Stimulated activated effector memory CD8-positive, alpha-beta T cell treated with anti-CD3 and anti-CD28 coated beads, Interleukin-12 subunit alpha, Interleukin-12 subunit beta, amount 100 ng/mL, for 72 hours (primary cell): Measurements from ENCODE around the gene CCZ1.
"Not testable (repeated sequence)": the region's sequence is repeated elsewhere in the genome, so short reads cannot be mapped to it uniquely, and the experiment has no call there.

Source experiments
- ATAC-seq: fragments of 150-1000 bp; cut with Tn5 transposase; 2 replicates; pipeline ENCODE4 v1.10.0; 2021
- DNase-seq, 2 donors: peaks; one replicate each; pipeline ENCODE4 v3.0.0; 2021 to 2022; ENCODE audit warnings: low spot score in 2 of 2
- H3K27ac Mint-ChIP-seq: one replicate; pipeline ENCODE4 v1.8.0; 2022; ENCODE audit warnings: mild to moderate bottlenecking, mixed read lengths
- H3K36me3 Mint-ChIP-seq: one replicate; pipeline ENCODE4 v1.8.0; 2022; ENCODE audit warnings: mild to moderate bottlenecking, mixed read lengths
- H3K4me1 Mint-ChIP-seq: one replicate; pipeline ENCODE4 v1.8.0; 2022; ENCODE audit warnings: mixed read lengths
- H3K4me3 Mint-ChIP-seq: one replicate; pipeline ENCODE4 v1.8.0; 2022; ENCODE audit warnings: mild to moderate bottlenecking, mixed read lengths
- H3K9me3 Mint-ChIP-seq: one replicate; pipeline ENCODE4 v1.8.0; 2022; ENCODE audit warnings: mixed read lengths

The CCZ1 gene

DNA sequence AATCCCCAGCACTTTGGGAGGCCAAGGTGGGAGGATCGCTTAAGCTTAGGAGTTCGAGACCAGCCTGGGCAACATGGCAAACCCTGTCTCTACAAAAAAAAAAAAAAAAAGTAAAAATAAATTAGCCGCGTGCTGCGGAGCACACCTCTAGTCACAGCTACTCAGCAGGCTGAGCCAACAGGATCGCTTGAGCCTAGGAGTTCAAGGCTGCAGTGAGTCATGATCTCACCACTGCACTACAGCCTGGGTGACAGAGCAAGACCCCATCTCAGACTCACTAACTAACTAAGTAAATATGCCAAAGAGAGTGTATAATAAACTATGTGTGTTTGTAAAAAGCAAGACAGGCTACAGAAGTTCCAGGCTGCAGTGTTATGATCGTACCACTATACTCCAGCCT lies 65.3 kb downstream of the CCZ1 start:
- DNase-seq = not testable (repeated sequence)

DNA sequence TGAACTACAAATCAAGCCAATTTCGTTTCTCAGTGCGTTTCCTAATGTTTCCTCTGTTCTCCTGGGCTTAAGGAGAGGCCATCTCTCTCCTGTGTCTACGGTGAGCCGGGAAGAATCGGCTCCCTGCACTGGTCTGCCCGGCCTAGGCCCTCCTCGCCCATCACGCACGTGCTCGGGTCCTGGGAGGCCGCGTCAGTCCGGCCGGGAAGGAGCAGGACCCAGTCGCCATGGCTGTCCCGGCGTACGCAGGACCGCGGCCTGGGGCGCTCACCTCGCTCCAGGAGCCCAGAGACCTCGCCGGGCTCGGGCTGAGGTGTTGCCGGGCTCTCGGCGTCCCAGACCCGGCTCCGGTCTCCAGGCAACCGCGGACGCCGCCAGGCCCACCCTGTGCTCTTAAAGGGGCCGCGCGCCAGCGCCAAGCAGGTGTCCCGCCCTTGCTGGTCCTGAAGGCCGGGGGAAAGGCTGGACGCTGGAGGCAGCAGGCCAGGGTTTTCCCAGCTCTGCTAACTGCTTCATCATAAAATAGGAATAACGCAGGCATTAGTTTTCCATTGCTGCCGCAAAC lies 71.9 kb downstream of the CCZ1 start, which contains the start of gene RSPH10B:
Gene RSPH10B (minus strand): TSS at position 343 of the 565 bp plus-strand sequence. CDS start 3,573 bp downstream, outside the sequence.
- not testable (repeated sequence) for H3K27ac Mint-ChIP-seq, DNase-seq, H3K36me3 Mint-ChIP-seq, ATAC-seq, H3K4me1 Mint-ChIP-seq, H3K4me3 Mint-ChIP-seq, H3K9me3 Mint-ChIP-seq

More for the DNA sequence above, 65.3 kb downstream of the CCZ1 start:
- not testable (repeated sequence) for H3K27ac Mint-ChIP-seq, ATAC-seq, H3K4me1 Mint-ChIP-seq, H3K4me3 Mint-ChIP-seq, H3K36me3 Mint-ChIP-seq, H3K9me3 Mint-ChIP-seq

DNA sequence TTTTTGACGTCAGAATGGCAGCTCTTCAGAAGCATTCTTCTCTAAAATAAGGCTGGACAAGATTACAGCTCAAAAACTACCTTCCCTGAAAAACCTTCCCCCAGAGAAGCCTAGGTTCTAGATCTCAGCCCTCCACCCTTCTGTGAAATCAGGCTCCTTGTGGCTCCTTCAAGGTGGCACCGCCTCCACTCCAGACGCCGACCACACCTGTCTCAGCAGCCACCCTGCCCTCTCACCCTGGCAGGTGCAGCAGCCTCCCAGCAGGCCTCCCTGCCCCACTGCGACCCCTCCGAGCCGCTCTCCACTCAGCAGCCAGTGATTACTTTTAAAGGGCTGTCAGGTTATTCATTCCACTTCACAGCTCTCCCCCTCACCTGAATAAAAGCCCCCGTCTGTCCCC lies 75.0 kb downstream of the CCZ1 start:
- H3K9me3 Mint-ChIP-seq, H3K27ac Mint-ChIP-seq, DNase-seq, H3K4me3 Mint-ChIP-seq, H3K4me1 Mint-ChIP-seq, ATAC-seq: not testable (repeated sequence)
- peaks cover 12% of the 10 kb centered on the region for H3K36me3 Mint-ChIP-seq
